HG03354 (cell line): ENCODE measurements around the gene AHCTF1.
A peak's percentile ranks its signal among the peaks of the same experiment; 100 is the strongest.

Experiments used
- ATAC-seq: cut with Tn5 transposase; IDR thresholded peaks from one replicate; pipeline ENCODE4 v1.9.1; 2021; ENCODE audit warnings: mild to moderate bottlenecking; ENCODE audit not compliant: unreplicated experiment, poor library complexity, severe bottlenecking

The AHCTF1 gene, protein sequence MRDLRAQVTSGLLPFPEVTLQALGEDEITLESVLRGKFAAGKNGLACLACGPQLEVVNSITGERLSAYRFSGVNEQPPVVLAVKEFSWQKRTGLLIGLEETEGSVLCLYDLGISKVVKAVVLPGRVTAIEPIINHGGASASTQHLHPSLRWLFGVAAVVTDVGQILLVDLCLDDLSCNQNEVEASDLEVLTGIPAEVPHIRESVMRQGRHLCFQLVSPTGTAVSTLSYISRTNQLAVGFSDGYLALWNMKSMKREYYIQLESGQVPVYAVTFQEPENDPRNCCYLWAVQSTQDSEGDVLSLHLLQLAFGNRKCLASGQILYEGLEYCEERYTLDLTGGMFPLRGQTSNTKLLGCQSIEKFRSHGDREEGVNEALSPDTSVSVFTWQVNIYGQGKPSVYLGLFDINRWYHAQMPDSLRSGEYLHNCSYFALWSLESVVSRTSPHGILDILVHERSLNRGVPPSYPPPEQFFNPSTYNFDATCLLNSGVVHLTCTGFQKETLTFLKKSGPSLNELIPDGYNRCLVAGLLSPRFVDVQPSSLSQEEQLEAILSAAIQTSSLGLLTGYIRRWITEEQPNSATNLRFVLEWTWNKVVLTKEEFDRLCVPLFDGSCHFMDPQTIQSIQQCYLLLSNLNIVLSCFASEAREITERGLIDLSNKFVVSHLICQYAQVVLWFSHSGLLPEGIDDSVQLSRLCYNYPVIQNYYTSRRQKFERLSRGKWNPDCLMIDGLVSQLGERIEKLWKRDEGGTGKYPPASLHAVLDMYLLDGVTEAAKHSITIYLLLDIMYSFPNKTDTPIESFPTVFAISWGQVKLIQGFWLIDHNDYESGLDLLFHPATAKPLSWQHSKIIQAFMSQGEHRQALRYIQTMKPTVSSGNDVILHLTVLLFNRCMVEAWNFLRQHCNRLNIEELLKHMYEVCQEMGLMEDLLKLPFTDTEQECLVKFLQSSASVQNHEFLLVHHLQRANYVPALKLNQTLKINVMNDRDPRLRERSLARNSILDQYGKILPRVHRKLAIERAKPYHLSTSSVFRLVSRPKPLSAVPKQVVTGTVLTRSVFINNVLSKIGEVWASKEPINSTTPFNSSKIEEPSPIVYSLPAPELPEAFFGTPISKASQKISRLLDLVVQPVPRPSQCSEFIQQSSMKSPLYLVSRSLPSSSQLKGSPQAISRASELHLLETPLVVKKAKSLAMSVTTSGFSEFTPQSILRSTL (N-terminal part only)

DNA sequence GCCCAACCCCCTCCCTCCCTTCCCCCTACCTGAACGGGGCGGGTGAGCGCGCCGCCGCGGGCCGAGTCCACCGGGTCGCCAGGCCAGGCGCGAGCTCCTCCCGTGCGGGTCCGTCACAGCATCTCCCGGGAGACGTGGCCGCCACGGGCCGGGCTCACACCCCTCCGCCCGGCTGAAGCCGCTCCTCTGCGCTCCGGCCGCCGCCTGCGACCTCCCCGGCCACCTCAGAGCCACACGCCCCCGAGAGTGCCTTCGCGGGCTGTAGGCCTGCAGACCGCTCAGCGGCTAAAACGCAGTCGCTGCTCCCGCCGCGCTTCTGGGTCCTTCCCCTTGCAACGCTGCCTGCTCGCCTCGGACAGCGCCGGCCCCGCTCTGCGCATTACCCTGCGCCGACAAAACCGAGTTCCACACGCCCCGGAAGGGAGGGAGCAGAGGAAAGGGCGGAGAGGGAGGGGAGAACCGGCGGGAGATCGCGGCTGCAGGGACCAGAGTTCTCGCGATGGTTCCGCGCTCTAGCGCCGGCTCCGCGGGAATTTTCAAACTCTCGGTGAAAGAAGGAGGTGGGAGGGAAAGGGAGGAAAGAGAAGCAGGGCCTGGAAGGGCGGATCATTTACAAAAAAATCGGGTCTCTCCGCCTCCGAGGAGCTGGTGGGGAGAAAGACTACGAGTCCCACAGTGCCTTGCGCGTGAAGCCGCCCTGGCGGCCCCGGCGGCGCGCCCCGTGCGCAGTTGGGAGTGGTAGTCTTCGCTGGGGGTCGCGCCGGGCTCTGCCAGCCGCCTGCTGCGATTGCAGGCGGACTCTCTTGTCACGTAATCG is at the start of gene AHCTF1:
AHCTF1 (minus strand) TSS at position 400 of the 817 bp plus-strand sequence. CDS start 13,578 bp downstream, outside the sequence.
- peak; percentile 91 for ATAC-seq

DNA sequence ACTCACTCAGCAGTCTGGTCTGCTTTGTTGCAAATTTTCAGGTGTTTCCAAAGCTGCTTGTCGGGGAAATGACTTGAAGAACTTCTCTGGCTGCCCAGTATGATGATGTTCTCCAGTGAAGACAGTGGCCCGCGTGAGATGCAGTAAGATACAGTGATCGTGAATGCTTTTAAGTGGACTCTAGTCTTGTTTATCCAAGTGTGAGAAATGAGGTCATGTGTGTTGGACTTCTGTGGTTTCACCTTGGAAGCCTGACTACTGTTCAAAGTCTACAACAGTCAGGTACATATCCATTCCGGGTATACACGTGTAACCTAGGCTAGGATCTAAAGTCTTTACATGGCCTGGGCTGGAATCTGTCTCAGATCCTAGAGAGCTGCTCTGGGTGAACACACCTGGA is 47.0 kb upstream of the AHCTF1 start:
- ATAC-seq, result no peak

DNA sequence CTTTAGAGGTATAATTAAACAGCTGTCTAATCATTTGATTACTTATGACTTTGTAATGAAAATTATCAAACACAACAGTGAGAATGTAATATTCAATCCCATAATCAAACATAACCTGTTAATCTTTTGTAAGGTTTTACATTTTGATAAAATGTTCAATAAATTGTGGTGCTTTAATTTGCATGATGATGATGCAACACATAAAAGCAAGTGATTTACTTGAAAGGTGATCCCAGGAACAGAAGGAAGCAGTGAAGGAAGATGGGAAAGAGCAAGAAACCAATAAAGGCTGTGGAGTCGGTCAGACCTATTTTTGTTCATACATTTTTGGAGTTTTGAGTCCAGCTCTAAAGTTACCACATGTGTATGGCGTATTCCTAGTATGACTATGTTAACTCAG is 46.5 kb upstream of the AHCTF1 start:
- no peak for ATAC-seq

DNA sequence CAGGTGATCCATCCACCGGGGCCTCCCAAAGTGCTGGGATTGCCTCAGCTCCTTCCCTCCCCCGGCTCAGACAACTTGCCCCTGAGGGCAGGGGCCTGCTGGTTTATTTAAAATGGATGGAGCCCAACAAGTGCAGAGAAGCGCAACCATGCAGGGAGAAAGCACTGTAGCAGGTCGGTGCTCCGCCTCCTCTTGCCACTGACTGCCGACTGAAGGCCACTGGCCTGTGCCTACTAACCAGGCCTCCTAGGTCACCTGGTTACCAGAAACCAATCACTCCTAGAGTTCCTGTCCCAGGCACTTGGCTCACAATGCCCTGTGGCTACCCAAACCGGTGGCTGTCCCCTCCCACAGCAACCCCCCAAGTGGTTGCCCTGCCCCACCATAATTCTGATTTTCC is 40.2 kb upstream of the AHCTF1 start:
- no peak for ATAC-seq

DNA sequence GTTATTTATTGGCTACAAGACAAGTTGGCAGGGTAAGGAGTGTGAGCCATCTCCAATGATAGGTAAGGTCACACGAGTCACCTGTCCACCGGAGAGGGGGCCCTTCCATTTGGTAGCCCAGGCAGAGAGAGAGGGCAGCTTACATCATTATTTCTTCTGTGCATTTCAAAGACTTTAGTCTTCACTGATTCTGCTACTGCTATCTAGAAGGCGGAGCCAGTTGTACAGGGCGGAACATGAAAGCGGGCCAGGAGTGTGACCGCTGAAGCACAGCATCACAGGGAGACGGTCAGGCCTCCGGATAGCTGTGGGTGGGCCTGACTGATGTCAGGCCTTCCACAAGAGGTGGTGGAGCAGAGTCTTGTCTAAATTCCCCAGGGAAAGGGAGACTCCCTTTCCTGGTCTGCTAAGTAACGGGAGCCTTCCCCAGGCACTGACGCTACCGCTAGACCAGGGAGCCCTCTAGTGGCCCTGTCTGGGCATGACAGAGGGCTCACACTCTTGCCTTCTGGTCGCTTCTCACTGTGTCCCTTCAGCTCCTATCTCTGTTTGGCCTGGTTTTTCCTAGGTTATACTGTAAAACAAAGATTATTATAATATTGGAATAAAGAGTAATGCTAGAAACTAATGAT is 39.5 kb upstream of the AHCTF1 start:
- ATAC-seq, result no peak

DNA sequence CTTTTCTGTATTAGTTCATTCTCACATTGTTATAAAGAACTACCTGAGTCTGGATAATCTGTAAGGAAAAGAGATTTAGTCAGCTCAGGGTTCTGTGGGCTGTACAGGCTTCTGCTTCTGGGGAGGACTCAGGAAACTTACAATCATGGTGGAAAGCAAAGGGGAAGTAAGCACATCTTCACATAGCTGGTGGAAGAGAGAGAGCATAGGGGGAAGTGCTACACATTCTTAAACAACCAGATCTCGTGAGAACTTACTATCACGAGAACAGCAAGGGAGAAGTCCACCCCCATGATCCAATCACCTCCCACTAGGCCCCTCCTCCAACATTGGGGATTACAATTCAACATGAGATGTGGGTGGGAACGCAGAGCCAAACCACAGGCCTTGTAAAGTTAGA is 37.9 kb upstream of the AHCTF1 start:
- ATAC-seq, result no peak

DNA sequence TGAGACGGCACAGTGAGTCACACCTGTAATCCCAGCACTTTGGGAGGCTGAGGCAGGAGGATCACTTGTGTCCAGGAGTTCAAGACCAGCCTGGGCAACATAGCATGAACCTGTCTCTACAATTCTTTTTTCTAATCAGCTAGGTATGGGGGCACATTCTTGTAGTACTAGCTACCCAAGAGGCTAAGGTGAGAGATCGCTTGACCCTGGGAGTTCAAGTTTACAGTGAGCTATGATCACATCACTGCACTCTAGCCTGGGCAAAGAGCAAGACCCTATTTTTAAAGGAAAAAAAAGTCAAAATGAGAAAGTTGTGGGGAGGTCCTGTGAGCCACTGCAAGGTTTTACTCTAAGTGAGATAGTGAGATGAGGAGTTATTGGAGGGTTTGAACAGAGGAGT is 34.8 kb upstream of the AHCTF1 start:
- no peak for ATAC-seq

DNA sequence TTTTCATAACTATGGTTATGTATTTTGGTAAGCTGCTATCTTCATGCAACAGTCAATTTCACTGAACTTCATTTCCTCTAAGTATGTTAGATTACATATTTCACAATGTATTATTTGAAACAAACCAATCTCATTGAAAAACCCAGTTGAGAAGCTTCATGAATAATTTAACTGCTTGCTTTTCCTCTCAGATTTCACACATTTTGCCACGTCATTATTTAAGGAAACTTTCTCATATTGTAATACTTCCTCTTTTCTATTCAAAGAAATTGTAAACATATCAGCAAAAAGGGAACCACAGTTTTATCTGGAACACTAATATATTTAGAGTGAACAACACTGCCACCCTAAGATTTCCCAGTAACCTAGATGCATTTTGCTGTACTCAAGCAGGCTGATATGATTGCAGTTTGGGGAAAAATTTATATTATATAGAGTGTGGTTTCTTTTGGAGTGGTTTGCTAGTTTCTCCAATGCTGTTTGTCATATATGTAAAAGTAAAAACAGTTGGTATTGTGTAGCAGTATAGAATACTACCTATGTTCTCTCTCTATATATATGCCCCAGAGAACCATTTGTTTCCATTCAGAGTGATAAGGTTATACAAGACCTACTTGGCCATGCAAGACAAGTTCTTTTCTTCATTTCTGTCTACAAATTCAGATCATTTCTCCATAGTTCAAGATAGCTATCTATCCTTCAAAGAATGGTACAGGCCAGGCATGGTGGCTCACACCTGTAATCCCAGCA is 28.4 kb upstream of the AHCTF1 start:
- no peak for ATAC-seq

DNA sequence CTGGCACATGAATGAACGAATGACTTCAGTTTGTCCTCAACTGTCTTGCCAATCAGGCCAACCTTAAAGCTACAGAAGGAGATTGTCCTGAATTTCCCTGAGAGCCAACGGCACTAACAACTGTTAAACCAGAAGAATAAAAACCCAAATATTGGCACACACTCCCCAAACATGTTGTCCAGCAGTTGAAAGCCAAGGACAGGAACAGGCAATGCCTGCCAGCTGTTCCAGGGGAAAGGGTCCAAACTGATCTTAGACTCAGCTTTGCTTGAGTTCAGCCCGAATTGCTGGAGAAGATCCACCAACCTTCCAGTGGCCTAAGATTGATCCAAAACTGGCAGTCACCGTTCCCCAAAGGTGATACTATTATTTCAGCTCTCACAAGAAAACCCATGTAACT is 22.4 kb upstream of the AHCTF1 start:
- no peak for ATAC-seq

DNA sequence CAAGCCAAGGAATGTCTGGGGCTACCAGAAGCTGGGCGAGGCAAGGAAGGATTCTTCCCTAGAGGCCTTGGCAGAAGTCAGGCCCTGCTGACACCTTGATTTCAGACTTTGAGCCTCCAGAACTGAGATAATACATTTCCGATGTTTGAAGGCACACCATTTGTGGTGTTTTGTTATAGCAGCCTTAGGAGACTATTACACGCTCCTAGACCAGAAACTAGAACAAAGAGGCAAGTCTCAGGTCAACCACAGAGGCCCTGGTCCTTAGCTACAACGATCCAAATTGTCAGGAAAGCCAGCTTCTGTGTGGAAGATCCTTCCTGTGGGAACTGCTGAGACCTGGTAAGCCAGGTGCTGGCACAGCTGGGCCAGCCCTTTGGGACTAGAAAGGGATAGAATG is 19.7 kb upstream of the AHCTF1 start:
- no peak for ATAC-seq

DNA sequence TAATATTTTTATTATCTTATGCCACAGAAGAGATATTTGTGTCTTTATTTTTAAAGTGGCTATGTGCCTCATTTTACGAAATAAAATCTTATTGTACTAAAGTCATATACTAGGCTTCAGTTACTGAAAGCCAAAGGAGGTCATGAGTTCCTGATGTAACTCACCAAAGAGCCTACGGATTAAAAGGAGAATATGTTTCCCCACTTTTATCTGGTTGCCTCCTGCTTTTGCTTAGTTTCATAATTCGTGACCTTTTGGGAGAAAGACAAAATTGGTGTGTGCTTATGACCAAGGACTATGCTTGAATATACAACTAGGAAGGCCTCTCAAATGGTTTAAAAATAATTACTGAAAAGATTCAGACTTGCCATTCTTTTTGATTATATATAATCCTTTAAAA is 18.2 kb upstream of the AHCTF1 start:
- no peak for ATAC-seq

DNA sequence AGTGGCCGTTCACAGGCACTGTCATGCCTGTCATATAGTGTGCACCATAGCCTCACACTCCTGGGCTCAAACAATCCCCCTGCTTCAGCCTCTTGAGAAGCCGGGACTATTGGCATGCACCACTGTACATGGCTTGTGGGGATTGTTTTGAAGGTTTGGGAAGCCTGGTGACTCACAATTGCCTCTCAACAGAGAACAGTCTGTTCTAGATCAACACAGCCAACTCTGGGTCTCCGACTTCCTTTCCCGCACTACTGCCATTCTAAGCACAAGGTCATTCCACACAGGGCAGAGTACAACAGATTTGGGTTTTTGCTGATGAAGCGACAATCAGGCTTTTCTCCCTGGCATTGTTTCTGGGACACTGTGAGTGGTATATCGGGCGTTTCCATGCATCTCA is 15.5 kb upstream of the AHCTF1 start:
- no peak for ATAC-seq

DNA sequence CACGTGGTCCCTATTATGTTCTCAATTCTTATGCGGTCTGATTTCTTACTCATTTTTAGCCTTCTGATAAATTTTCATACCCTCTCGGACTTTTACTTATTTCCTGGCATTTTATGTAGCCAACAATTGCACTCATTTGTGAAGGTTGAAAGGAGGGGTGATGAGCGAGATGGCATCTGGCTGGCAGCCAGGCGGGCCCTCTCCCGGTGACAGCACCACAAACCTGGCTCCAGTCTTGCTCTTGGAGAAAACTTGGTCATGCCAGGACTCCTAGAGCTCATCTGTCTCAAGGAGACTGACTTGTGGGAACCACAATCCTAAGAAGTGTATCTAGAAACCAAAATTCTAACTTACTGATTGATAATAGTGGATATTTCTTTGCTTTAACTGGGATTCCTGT is 14.6 kb upstream of the AHCTF1 start:
- ATAC-seq, result no peak

DNA sequence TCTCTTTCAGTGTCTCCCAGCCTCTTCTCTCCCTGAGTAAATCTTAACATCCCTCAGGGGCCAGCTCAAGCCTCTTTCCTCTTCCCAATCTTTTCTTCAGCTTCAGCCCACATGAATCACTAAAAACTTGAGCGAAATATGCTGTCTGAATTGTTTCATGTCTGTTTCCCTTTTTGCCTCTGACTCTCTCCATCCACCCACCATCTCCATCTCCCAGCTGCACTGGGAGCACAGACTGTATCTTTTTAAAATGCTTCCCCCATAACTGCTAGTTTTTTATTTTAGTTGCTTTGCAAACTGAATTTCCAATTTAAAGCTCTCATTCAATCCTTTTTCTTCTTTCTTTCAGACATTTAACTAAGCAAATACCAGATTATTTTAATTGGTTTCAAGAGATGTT is 3.0 kb upstream of the AHCTF1 start:
- no peak for ATAC-seq

DNA sequence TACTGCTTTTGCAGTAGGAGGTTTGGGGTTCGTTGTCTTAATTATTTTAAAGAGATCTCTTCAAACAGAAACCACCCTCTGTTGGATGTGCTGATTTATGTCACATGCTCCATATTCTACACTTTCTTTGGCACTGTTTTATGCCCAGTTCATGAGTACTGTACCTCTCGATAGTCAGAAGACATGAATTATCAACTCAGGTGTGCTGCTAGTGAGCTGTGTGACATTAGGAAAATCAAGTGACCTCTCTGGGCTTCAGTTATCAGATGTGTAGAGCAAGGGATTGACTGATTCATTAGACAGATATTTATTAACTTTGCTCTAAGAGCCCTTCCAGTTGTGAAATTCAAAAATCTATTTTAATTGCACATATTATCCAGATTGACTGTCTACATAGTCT is 2.1 kb upstream of the AHCTF1 start:
- no peak for ATAC-seq

DNA sequence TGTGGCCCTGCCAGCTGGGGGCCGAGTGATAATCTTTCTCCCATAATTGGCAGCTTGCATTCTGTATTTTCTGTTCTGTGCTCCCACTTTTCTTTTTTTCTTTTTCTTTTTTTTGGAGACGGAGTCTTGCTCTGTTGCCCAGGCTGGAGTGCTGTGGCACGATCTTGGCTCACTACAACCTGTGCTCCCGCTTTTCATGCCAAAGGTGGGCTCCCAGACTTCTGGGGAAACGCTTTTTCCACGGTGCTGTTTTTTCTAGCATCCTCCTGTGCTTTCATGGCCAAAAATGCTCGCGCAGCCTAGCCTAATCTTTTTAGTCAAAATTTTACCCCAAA is 585 bp upstream of the AHCTF1 start:
- ATAC-seq, result no peak

DNA sequence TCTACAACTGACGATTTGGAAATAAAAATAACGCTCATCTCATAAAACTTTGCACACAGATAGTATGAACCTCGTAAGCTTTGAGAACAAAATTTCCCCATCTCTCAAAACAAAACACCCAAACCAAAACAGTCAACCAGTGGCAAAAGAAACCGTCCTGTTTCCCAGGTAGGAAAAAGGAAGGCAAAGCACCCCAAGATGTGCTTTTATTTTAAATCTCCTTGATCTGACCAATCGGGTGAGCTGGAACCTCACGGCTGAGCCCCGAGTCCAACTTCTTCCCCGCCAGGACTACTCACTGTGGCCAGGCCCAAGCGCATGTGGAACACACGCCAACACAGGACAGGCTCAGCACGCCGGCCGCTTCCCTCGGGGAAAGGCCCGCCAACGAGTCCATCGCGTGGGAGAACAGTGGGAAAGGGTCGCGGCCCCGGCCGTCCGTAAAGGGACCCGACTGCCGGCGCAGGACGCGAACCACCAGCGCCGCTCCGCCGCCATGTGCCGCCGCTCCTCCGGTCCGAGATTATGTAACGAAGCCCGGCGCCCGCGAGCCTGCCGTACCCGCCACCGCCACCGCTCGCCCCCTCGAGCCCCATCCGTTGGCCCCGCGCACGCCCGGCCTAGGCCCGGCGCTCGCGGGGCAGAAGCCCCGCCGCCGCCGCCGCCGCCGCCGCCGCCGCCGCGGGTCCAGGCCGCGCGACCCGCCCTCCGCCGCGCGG is 759 bp downstream of the AHCTF1 start:
- ATAC-seq, result peak; percentile 38
